ENCODE results near the gene LRRC59.

DNA sequence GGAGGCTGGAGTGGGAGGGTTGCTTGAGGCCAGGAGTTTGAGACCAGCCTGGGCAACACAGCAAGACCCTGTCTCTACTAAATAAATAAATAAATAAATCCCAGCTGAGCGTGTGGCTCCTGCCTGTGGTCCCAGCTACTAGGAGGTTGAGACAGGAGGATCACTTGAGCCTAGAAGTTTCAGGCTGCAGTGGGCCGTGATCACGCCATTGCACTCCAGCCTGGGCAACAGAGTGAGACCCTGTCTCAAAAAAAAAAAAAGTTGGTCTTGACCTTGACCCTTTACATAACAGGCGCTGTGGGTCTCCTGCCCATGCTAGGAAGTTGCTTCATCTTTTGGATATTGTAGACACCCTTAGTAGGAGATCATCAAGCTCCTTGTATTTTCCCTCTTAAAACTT lies 40.1 kb upstream of the LRRC59 start:
- TF ChIP-seq, protein P1, sequence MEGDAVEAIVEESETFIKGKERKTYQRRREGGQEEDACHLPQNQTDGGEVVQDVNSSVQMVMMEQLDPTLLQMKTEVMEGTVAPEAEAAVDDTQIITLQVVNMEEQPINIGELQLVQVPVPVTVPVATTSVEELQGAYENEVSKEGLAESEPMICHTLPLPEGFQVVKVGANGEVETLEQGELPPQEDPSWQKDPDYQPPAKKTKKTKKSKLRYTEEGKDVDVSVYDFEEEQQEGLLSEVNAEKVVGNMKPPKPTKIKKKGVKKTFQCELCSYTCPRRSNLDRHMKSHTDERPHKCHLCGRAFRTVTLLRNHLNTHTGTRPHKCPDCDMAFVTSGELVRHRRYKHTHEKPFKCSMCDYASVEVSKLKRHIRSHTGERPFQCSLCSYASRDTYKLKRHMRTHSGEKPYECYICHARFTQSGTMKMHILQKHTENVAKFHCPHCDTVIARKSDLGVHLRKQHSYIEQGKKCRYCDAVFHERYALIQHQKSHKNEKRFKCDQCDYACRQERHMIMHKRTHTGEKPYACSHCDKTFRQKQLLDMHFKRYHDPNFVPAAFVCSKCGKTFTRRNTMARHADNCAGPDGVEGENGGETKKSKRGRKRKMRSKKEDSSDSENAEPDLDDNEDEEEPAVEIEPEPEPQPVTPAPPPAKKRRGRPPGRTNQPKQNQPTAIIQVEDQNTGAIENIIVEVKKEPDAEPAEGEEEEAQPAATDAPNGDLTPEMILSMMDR (IDR thresholded peaks at IDR 0.05) = no peak
- TF ChIP-seq POLR2A (IDR thresholded peaks at IDR 0.05) = no peak
